ENCODE results near the gene NSFL1C.

Gene NSFL1C

DNA sequence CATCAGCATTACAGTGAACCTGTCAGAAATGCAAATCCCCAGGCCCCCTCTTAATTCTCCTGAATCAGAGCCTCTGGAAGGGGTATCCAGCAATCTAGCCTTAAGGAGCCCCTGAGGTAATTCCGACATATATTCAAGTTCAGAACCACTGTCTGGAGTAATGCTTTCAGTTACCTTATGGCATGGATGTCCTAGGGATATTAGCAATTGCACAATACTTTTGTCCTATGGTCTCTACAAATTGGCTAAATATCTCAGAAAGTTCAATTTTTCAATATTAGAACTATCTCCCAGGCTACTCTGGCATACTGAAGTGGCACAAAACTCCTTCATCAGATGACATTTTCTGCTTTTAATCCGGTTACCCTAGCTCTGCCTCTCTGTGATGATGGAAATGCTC, 6.4 kb downstream of the NSFL1C start:
- no peak for DNase-seq (ENCODE audit: low spot score)

DNA sequence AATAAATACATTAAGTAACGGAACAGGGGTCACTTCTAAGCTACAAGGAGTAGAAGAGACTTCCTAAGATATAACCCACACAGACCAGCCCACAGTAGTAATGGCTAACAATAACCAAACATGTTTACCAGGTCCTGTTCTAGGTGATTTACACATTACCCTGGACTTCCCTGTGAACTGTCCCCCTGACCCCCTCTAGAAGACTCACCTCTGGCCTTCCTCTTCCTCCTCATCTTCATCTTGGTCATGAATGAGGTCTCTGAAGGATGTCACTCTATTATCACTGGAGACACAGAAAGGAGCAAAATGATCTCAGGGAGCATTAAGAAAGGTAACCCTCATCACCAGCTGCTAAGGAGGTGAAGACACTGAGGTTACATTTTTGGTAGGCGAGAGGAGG, 8.7 kb downstream of the NSFL1C start:
- no peak for DNase-seq (ENCODE audit: low spot score)

DNA sequence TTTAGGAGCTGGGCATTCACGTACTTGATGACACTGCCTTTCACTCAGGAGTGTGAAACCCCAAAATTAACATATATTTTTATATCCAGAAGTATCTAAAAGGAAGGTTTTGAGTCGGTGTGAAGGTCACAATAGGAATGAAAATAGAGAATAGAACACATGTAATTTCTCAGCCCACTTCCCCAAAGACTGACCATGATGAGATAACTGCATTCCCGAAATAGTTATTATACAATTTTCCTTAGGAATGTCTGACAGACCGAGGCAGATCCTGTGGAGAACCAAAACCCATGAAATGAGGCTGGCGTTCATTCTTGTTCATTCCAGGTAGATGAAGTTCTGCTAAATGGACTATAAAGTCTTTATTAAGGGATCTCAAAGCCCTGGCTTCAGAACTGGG, 10.3 kb downstream of the NSFL1C start:
- DNase-seq (ENCODE audit: low spot score), result no peak

DNA sequence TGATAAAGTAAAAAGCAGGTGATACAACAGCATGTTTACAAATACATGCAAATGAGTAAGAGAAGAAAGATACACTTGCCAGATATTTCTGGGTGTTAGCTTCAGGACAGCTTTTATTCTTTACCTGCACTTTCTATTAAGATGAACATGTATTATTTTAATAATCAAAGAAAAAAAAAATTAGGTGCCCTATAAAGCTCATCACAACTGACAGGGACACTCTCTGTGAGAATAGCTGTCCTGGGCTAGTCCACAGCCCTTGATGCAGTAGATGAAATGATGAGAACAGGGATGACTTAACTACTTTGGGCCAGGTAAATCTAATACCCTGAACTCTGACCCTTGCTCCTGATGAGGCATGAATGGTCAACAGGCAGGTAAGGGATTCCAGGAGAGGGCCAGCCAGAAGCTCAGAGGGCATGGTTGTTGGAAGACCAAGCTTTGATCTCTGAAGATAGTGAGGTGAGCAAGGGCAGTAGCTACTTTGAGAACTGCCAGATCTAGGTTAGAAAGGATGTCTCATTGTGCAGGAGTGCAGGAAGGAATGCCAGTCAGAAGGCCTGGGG, 15.6 kb downstream of the NSFL1C start:
- no peak for DNase-seq (ENCODE audit: low spot score)

DNA sequence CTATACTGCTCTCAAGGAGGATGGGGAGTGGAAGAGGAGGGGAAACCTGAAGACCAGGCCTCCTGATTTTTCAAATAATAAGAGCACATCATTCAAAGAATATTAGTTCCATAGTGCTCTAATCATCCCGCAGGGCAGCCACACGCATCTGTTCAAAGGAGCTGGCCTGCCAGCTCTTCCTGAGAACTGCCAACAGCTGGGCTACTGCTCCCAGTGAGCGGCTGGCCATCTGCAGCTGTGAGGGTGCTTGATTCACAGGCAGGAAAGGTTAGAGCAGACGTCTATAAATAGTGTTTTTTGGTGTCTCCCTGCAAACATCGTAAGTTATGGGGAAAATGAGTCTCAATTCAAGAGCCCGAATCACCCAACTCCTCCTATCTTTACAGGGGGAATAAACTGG, 17.3 kb downstream of the NSFL1C start:
- DNase-seq (ENCODE audit: low spot score), result no peak

DNA sequence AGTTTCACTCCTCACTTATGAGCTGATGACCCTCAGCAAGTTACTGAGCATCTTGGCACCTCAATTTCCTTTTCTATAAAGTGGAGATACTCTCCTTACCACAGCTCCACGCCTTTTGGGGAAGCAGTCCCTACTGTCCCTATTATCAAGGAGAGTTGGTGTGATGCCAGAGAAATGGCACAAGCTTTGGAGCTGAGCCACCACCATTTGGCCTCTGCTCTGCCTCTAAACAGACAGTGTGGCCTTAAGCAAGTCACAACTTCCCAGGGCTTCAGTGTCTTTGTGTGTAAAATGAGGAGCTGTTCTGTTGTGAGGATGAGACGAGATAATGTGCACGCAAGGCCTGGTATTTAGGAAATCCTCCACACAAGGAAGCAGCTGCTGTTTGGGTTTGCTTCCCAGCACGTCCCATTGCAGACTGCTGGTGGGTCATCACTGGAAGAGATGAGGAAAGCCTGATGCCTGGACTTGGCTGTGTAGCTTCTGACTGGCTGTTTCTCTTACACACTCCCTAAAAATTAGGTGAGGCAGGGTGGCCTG, 18.5 kb downstream of the NSFL1C start:
- DNase-seq (ENCODE audit: low spot score), result no peak

DNA sequence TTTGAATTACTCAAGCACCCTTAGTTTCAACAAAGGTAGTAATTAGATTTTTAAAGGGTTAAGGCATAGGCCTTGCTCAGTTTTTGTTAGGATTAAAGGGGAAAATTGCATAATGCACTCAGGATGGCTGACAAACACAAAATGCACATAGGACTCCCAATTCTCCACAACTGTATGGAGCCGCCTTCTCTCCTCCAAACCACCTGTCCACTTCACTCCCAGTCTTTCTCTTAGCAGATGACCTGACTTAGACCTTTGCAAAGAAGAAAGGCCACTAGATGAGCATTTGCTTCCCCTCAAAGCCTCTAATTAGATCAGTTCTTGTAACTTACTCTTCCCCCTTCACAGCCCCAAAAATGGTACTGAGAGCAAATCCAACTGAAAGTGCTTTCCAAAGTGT, 20.1 kb downstream of the NSFL1C start:
- no peak for DNase-seq (ENCODE audit: low spot score)

DNA sequence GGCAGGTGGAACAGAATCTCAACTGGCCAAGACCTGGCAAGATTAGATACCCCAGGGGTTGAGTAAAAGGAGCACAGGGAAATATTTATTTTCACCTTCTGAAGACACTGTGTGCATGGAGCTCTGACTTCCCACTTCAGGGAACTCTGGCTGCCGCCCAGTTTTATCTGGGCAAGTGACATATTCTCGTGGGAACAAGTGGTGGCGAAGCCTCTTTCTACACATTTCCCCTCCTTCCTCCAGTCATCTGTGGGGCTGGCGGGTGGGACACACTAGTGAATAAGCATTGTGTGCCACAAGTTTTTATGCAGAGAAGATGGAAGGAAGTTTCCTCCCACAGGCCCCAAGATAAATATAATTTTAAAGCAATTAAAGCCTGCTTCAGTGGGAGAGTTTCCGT, 23.6 kb downstream of the NSFL1C start:
- no peak for DNase-seq (ENCODE audit: low spot score)

DNA sequence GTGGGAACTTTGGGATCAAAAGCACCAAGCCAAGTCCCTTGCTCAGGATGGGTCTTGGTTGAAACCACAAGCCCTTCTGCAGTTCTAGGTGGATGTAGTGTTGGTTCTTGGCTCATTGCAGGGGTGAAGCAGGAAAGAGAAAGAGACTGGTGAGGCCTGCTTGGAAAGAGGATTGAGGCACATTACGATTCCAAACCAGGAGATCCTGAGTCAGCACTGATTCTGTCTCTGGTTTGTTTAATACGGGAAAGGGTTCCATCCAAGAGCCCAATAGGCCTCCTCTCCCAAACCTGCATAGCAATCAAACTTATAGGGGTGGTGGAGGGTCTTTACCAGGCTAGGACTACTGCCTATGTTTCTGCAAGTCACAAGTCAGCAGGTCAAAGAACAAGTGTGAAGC, 24.3 kb downstream of the NSFL1C start:
- DNase-seq (ENCODE audit: low spot score), result no peak

DNA sequence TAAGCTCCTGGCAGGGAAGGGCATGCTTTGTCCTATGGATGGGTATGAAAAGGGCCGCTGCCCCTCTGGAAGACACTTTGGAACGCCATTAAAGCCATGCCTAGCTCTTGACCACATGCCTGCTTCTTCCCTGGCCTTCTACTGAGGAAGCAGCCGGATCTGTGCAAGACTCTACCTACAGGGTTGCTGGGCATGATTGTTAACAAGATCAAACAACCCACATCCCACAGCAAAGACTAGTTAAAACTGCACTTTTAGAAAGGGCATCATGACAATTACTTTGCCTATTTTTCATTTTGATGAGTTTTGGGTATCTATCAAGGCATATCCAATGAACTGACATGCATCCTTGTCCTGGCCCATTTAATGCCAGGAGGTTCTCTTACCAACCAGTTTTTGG, 25.5 kb downstream of the NSFL1C start:
- no peak for DNase-seq (ENCODE audit: low spot score)

DNA sequence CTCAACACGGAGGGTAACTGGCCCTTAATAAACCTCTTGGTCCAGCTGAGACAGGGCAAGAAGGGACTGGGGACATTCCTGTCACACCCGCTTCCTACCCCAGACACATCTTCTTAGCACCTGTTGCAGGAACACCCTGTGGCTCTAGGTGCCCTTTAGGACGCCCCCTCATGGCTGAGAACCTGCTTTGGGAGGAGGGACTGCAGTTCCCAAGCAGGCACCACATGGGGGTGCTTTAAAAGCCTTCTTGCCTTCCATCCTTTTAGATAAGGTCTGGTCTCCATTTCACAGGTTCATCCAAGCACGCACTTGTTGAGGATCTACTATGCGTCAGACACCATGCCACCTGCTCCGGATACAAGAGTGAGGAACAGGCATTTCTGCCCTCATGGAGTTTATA, 26.6 kb downstream of the NSFL1C start:
- DNase-seq (ENCODE audit: low spot score), result no peak

DNA sequence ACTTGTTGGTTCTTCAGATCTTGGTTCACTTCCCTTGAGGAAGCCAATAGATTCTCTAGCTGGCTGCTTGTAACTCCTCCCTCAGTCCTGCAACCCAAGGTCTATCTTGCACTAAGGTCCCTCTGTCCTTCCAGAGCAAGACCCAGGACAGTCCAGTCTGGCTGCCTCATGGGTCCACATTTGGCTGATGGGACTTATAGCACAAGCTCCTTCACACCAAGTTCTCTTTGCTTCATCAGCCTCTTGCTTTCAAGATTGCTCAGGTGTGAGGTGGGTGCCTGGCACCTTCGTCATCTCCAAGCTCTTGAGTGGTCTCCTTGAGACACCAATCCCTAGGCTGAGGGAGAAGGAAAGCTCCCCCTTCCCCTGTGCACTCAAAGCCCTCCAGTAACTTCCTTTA, 28.3 kb downstream of the NSFL1C start:
- no peak for DNase-seq (ENCODE audit: low spot score)

DNA sequence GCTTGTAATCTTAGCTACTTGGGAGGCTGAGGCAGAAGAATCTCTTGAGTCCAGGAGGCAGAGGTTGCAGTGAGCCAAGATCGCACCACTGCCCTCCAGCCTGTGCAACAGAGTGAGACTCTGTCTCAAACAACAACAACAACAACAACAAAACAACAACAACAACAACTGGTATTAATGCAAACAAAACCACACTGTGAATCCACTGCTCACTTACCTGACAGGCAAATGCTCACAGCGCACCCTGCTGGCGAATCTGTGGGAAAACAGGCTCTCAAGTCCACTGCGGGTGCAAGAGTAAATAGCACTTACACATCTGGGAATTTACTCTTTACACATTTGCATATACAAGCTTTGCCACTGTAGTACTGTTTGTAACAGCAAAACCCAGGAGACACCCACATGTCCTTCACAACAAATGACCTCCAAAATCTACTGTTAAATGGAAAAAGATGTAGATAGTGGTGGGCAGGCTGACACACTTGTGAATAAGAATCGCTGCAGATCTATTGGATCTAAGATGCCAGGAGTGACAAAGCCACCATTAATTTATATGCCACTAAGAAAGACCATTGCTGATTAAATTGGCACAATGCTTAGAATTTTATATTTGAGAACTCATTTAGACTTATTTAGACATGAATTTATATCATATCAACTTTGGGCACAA, 29.3 kb downstream of the NSFL1C start:
- peak; percentile 86 for DNase-seq (ENCODE audit: low spot score)

DNA sequence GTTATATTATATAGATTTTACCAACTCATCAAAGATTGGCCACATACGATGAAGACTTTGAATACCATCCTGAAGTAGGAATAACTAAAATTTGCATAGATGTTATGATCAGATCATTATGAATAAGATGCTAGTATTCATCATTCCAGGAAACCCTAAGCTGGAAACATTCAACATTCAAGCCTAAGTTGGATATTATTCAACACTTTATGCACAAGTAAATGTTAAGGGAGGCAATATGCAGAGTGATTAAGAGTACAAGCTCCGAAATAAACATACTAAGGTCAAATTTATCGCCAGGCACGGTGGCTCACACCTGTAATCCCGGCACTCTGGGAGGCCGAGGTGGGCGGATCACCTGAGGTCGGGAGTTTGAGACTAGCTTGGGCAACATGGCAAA, 30.4 kb downstream of the NSFL1C start:
- DNase-seq (ENCODE audit: low spot score), result no peak

DNA sequence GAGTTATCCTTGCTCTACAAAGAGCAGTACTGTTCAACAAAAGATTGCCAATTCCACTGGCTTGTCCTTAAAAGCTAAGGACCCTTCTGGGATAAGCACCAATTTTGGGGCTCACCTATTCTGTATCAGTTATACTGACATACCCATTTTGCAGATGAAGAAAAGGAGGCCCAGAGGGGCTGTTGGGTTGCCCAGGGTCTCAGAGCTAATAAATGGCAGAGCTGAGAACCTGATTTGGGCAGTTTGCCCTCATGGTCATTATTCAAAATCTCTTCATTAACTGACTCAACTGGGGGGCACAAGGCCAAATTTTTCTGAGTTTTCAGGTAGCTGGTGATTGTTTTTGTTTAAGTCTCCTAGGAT, 31.3 kb downstream of the NSFL1C start:
- DNase-seq (ENCODE audit: low spot score), result no peak

DNA sequence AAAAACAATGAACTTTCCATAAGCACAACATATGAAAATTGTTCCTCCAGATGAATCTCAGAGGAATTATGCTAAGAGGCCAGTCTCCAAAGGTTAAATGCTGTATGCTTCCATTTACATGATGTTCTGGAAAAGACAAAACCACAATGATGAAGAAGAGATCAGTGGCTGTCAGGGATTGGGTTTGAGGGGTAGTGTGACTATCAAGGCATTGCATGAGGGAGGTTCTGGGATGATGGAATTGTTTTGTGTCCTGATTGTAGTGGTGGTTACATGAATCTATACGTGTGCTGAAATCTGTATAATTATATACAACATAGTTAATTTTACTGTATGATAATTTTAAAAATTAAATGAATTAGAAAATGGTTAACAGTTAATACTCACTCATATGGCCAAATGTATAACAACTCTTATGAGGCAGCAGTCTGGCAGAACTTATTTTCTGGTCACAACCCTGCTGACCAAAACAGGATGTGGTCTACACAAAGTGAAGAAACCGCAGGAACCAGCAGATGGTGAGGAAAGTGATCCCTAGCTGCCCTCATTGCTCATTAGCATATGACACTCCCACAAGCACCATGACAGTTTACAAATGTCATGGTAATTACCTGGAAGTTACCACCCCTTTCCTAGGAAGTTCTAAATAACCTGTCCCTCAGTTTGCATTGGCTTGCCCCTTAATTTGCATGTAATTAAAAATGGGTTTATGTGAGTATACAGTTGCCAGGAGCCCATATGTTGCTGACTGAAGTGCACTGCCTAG, 31.9 kb downstream of the NSFL1C start:
- peak; percentile 41 for DNase-seq (ENCODE audit: low spot score)

DNA sequence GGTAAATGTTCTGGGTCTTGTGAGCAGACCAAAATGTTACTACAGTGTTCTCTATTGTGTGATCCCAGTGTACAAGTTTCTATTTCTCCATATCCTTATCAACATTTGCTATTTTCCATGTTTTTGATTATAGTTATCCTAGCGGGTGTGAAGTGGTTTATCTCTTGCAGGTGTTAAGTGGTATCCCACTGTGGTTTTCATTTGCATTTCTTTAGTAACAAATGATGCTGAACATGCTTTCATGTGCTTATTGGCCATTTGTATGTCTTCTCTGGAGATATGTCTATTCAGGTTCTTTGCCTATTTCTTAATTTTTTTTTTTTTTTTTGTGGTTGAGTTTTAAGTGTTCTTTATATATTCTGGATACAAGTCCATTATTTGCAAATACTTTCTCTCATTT, 35.5 kb downstream of the NSFL1C start:
- no peak for DNase-seq (ENCODE audit: low spot score)

DNA sequence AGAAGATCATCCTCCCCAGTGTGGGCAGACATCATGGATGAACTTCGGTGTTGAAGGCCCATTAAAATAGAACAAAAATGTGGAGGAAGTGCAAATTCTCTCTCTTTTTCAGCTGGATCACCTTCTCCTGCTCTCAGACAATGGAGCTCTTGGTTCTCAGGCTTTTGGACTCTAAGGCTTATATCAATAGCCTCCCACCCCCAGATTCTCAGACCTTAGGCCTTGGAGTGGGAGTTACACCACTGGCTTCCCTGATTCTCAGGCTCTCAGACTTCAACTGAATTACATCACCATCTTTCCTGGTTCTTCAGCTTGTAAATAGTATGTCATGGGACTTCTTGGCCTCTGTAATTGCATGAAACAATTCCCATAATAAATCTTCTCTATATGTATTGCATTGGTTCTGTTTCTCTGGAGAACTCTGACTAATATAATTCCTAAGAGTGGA, 36.6 kb downstream of the NSFL1C start:
- DNase-seq (ENCODE audit: low spot score), result no peak

DNA sequence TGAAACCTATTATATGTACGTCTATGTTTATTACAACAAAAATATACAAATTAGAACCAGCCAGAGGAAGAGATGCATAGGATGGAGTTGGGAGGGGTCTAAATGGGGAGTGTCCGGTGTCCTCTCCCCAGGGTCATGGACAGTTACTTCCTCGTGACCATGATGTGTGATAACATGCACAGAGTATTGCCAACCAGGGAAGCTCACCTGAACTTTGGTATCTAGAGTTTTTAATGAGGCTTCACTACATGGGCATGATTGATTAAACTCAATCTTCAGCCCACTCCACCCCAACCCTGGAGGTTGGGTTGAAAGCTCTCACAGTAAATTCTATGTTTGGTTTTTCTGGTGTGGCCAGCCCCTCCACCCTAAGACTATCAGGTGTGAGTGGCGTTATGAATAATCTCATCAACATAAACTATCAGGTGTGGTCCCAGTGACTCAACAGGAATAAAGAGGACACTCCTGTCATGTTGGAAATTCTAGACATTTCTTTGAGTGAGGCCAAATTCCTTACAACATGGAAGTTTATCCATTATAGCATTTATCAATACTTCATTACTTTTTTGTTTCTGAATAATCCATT, 37.4 kb downstream of the NSFL1C start:
- DNase-seq (ENCODE audit: low spot score), result no peak

DNA sequence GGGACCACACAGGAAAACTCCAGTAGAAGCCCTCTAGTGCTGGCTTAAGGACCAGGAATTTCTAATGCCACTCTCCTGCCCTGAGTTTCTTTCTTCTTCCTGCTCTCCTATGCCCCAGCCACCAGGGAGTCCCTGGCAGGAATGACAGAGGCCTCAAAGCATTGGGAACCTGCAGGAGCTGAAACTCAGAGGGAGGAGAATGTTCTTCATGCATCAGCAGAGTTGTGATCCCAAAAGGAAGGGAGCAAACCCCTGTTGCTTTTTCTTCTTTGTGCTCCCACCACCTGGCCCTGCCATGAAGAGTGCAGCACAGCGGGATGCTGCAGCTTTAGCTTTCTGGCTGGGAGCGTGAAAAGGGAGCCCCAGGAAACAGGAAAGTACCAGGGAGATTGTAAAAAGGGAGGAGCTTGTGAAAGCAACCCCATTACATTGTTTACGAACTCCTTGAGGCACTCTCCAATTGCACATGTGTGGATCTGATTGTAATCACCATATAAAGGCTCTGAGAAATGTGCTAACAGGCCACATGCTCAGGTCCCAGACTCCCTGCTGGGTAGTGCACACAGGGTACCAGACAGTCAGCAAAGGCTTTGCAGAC, 39.1 kb downstream of the NSFL1C start:
- no peak for DNase-seq (ENCODE audit: low spot score)

DNA sequence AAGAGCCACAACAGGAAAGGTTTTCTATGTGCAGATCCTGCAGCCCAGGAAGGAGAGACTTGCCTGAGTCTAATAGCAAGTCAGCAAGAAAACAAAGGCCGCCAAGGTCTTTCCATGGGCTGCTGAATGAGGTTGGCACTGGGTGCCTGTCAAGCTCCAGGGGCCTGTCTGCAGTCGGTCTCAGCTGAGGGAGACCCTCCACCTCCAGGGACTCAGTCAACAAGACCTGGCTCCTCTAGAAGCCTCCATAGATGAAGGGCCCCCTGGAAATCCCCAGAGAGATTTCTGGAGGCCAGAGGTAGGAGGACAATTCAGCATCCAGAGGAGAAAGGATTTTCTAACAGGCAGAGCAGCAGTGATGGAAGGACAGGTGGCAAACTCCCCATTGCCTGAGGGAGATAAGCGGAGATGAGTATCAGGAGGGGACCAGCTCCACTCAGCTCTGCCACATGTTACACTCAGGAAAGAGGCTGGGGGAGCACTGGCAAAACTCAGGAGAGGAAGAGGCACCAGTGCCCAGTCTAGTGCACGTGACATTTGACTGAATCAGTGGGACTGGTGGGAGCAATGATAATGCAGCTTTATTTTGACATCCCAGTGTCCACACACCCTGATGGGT, 40.3 kb downstream of the NSFL1C start:
- DNase-seq (ENCODE audit: low spot score), result no peak

DNA sequence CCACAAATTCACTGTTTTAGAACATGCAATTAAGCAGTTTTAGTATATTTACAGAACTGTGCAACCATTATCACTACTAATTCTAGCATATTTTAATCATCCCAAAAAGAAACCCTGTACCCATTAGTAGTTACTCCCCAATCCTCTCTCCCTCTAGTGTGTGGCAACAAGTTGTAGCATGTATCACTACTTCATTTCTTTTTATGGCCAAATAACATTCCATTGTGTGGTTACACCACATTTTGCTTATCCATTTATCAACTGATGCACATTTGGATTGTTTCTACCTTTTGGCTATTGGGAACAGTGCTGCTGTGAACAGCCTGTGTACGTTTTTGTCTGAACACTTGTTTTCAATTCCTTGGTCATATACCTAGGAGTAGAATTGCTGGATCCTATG, 42.3 kb downstream of the NSFL1C start:
- DNase-seq (ENCODE audit: low spot score), result no peak
